Psoas muscle (tissue), 8 donors: ENCODE results near the gene BRD2. TPM values are rescaled to one million over a fixed set of nuclear protein-coding genes. Genes with fewer than 3 reads are reported as not detected.

Source experiments
- ATAC-seq, 4 donors: fragments of 200-7000 bp; cut with Tn5 transposase; one replicate each; pipeline ENCODE4 v1.9.1; 2020; ENCODE audit warnings: moderate library complexity in 3 of 4, mild to moderate bottlenecking in 2 of 4
- DNase-seq, 2 donors: peaks; one replicate each; pipeline ENCODE4 v3.0.0-alpha.2; 2020
- H3K27ac ChIP-seq: fragments of 200-600 bp; one replicate; pipeline ENCODE4 v1.8.0; 2022
- H3K27me3 ChIP-seq, 3 donors: fragments of 200-600 bp in 1 of 3; one replicate each; pipeline versions ENCODE4 v1.6.1 to v1.8.0; 2013 to 2022; ENCODE audit warnings: low read length in 2 of 3, mild to moderate bottlenecking in 2 of 3, moderate library complexity in 1 of 3; ENCODE audit not compliant: insufficient read depth in 3 of 3
- H3K36me3 ChIP-seq, 2 donors: fragments of 200-600 bp in 1 of 2; one replicate each; pipeline versions ENCODE4 v1.6.1 to v1.8.0; 2013 to 2022; ENCODE audit warnings: low read depth in 1 of 2, mild to moderate bottlenecking in 1 of 2, moderate library complexity in 1 of 2; ENCODE audit not compliant: insufficient read depth in 1 of 2
- H3K4me1 ChIP-seq: fragments of 200-600 bp; one replicate; pipeline ENCODE4 v1.8.0; 2022
- H3K4me3 ChIP-seq: fragments of 200-600 bp; one replicate; pipeline ENCODE4 v1.8.0; 2022; ENCODE audit warnings: mild to moderate bottlenecking
- H3K9me3 ChIP-seq: fragments of 200-600 bp; one replicate; pipeline ENCODE4 v1.8.0; 2022
- WGBS, 3 donors: extraction: QIAGEN DNeasy Blood & Tissue Kit; methylation state at CpG; one replicate each; pipeline versions ENCODE4 v1.1.6 to v1.1.7; 2013; 5-methylcytosine and 5-hydroxymethylcytosine counted together
- intact Hi-C, 2 donors: fragments of 100-400 bp; cut with DNase I; formaldehyde crosslinking; loops; one replicate each; pipeline versions ENCODE4 v1.11.0 to v1.14.2; 2022
- polyA plus RNA-seq, 3 donors: library from polyadenylated mRNA; stranded (reverse); fragments of 200-250 nt; gene quantifications; one replicate each; pipeline ENCODE4 v1.2.3, GENCODE V29; 2013
- total RNA-seq, 4 donors: library from RNA; stranded (reverse); fragmentation: NEBNext Ultra II Directional in 2 of 4; extraction: Animal tissue kit (Norgen Biotek cat#: 25700) in 2 of 4; gene quantifications; one replicate each; pipeline versions ENCODE4 v1.2.1 to v1.2.4, GENCODE V29; 2021 to 2023
- TF ChIP-seq, protein P1 (sequence below): fragments of 200-600 bp; IDR thresholded peaks from one replicate; pipeline ENCODE4 v1.8.0; 2022; ENCODE audit warnings: antibody characterized with exemption
- donor health status: healthy with polysubstance abuse.
- donor health status: DM: no; HTN: no; CAD: no; lungs with moderate emphysema.
- donor health status: Bipolar disorder and iron deficiency.
- donor health status: healthy.
- donor health status: DM: yes; HTN: yes; CAD: no.
- donor health status: DM: no; HTN: no; CAD: no.
- donor health status: DM: no; HTN: no; CAD: no.
- donor health status: DM: yes; HTN: yes; CAD: no.

The BRD2 gene
- total and polyA plus RNA-seq, 7 donors = 62.2 to 135 (median 93.0) TPM

GRCh38 chr6:32956176-32956575 is 12.2 kb upstream of the BRD2 start:
- Histone ChIP-seq H3K36me3 (no peaks in the 10 kb centered on the region), H3K4me1 (peaks cover 18% of the 10 kb centered on the region), H3K27me3 (no peaks in the 10 kb centered on the region), H3K4me3 (no peak overlapping the region), H3K9me3 (no peaks in the 10 kb centered on the region), H3K27ac (no peak overlapping the region)
- intact Hi-C loops = no loop called here
- 80 to 90% (median 86%) methylated on average over 2 of the region's 2 CpGs for WGBS, 3 donors
- DNase-seq (no peak), ATAC-seq (no peak)
- TF ChIP-seq, protein P1, sequence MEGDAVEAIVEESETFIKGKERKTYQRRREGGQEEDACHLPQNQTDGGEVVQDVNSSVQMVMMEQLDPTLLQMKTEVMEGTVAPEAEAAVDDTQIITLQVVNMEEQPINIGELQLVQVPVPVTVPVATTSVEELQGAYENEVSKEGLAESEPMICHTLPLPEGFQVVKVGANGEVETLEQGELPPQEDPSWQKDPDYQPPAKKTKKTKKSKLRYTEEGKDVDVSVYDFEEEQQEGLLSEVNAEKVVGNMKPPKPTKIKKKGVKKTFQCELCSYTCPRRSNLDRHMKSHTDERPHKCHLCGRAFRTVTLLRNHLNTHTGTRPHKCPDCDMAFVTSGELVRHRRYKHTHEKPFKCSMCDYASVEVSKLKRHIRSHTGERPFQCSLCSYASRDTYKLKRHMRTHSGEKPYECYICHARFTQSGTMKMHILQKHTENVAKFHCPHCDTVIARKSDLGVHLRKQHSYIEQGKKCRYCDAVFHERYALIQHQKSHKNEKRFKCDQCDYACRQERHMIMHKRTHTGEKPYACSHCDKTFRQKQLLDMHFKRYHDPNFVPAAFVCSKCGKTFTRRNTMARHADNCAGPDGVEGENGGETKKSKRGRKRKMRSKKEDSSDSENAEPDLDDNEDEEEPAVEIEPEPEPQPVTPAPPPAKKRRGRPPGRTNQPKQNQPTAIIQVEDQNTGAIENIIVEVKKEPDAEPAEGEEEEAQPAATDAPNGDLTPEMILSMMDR = no peak

- WGBS, 3 donors = 51 to 92% (median 58%) methylated on average over 4 to 5 of the region's 5 CpGs
- H3K4me1 ChIP-seq = peaks cover 11% of the 10 kb centered on the region
- ATAC-seq (no peak), DNase-seq (no peak)
- intact Hi-C loops = no loop called here
- no peak overlapping the region for H3K4me3 ChIP-seq
- no peaks in the 10 kb centered on the region for H3K27me3 ChIP-seq
- no peak overlapping the region for H3K27ac ChIP-seq
- H3K36me3 ChIP-seq = no peaks in the 10 kb centered on the region
- no peaks in the 10 kb centered on the region for H3K9me3 ChIP-seq
- TF ChIP-seq, protein P1 = no peak
Measured at GRCh38 chr6:32960563-32960962, 7.8 kb upstream of the BRD2 start.

DNA sequence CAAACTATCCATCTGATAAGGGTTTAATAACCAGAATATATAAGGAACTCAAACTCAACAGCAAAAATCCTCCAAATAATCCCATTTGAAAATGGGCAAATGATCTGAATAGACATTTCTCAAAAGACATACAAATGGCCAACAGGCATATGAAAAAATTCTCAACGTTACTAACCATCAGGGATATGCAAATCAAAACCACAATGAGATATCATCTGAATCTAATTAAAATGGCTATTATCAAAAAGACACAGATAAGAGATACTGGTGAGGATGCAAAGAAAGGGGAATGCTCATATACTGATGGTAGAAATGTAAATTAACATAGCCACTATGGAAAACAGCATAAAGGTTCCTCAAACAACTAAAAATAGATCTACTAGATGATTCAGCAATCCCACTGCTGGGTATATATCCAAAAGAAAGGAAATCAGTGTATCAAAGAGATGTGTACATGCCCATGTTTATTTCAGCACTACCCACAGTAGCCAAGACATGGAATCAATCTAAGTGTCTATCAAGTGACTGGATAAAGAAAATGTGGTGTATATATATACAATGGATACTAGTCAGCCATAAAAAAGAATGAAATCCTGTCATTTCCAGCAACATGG is 6.1 kb upstream of the BRD2 start:
- H3K4me1 ChIP-seq = peaks cover 29% of the 10 kb centered on the region
- 70 to 75% (median 72%) methylated on average over 1 of the region's 1 CpG for WGBS, 3 donors
- H3K9me3 ChIP-seq = no peaks in the 10 kb centered on the region
- no peak overlapping the region for H3K27ac ChIP-seq
- ATAC-seq = no peak
- no peaks in the 10 kb centered on the region for H3K36me3 ChIP-seq
- H3K27me3 ChIP-seq = no peaks in the 10 kb centered on the region
- intact Hi-C loops = no loop called here
- H3K4me3 ChIP-seq = no peak overlapping the region
- TF ChIP-seq, protein P1 = no peak
- no peak for DNase-seq

DNA sequence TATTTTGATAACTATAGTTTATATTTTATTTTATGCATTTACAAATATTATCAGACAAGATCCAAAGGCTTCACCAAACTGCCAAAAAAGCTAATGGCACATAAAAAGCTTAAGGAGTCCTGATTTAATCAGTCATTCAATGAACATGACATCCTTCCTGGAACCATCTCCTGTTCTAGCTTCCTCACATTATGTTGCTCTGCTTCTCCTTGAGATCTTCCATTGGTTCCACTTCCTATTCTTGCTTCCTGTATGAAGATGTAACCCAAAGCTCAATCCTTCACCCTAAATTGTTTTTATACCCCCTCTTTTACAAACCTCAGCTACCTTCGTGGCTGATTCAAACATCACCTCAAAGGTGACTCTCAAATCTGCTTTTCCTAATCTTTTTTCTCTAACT is 4.5 kb upstream of the BRD2 start:
- Histone ChIP-seq H3K9me3 (no peaks in the 10 kb centered on the region), H3K4me1 (peaks cover 30% of the 10 kb centered on the region), H3K4me3 (no peak overlapping the region), H3K27me3 (no peaks in the 10 kb centered on the region), H3K36me3 (no peaks in the 10 kb centered on the region), H3K27ac (no peak overlapping the region)
- ATAC-seq = no peak
- TF ChIP-seq, protein P1 = no peak
- WGBS, 3 donors = 66 to 77% (median 68%) methylated on average over 1 of the region's 1 CpG
- intact Hi-C loops = no loop called here
- DNase-seq = no peak

- Histone ChIP-seq H3K9me3 (no peaks in the 10 kb centered on the region), H3K4me3 (no peak overlapping the region), H3K4me1 (peaks cover 30% of the 10 kb centered on the region), H3K27me3 (no peaks in the 10 kb centered on the region), H3K27ac (peak overlapping the region; percentile 100), H3K36me3 (no peaks in the 10 kb centered on the region)
- no peak for ATAC-seq
- DNase-seq = no peak
- 76 to 90% (median 79%) methylated on average over 5 of the region's 5 CpGs for WGBS, 3 donors
- TF ChIP-seq, protein P1 = no peak
- intact Hi-C loops = loop anchor here in 1 of 2 donors (5.0 kb wide), 1 partner anchor 32 kb away; no protein-coding TSS in a partner anchor
Measured at GRCh38 chr6:32964776-32965175, 3.6 kb upstream of the BRD2 start.
